Neural progenitor cell (in vitro differentiated cells): ENCODE data around the gene MYH9.

Experiments used
- CTCF ChIP-seq: fragments of 200-600 bp; sonication (generic); IDR thresholded peaks from 2 replicates; pipeline ENCODE4 v1.5.1; 2017; ENCODE audit warnings: antibody characterized with exemption, mild to moderate bottlenecking
- EZH2 ChIP-seq: fragments of 200-600 bp; sonication (generic); IDR thresholded peaks from 2 replicates; pipeline ENCODE4 v1.6.1; 2017; ENCODE audit warnings: antibody characterized with exemption, mild to moderate bottlenecking, moderate library complexity
- EZH2phosphoT487 ChIP-seq: fragments of 200-600 bp; sonication (generic); IDR thresholded peaks from 2 replicates; pipeline ENCODE4 v1.6.1; 2017; ENCODE audit warnings: antibody characterized with exemption

GRCh38 chr22:36404446-36404845 lies 16.7 kb upstream of the MYH9 start:
- TF ChIP-seq CTCF (no peak), EZH2 (no peak), EZH2phosphoT487 (no peak)
